ENCODE data around the gene MEIKIN. TPM values are rescaled to one million over a fixed set of nuclear protein-coding genes. Genes with fewer than 3 reads are reported as not detected.

The MEIKIN gene
- total RNA-seq, 2 experiments from 2014 or later, result not detected

DNA sequence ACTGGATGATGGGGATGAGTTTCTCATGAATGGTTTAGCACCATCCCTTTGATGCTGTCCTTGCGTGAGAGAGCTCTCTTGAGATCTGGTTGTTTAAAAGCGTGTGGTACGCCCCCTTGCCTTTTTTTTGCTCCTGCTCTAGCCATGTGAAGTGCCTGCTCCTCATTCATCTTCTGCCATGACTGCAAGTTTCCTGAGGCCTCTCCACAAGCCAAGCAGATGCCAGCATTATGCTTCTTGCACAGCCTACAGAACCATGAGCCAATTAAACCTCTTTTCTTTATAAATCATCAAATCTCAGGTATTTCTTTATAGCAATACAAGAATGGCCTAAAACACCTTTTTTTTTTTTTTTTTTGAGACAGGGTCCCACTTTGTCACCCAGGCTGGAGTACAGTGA is 181.5 kb downstream of the MEIKIN start:
- Histone ChIP-seq H4K20me1 (ENCODE audit: insufficient read depth, low read length) (no peaks in the 10 kb centered on the region), H3K4me1 (ENCODE audit: insufficient read depth, low read length, poor library complexity, severe bottlenecking) (no peaks in the 10 kb centered on the region), H3K36me3 (ENCODE audit: insufficient read depth, low read length) (peaks cover 16% of the 10 kb centered on the region), H2AFZ (ENCODE audit: low read length) (no peak overlapping the region), H3K27ac (ENCODE audit: low read depth, low read length, poor library complexity, severe bottlenecking) (no peak overlapping the region), H3K9me3 (ENCODE audit: low read length) (peaks cover 17% of the 10 kb centered on the region; the same call in 1 of the 2 replicates), H3K4me2 (ENCODE audit: low read length) (no peak overlapping the region), H3K9me2 (ENCODE audit: insufficient read depth, low read length) (no peaks in the 10 kb centered on the region), H3K4me3 (ENCODE audit: low read depth, low read length, poor library complexity, severe bottlenecking) (no peak overlapping the region), H3K79me2 (ENCODE audit: insufficient read depth, low read depth, low read length) (peaks cover 60% of the 10 kb centered on the region; the same call in 1 of the 2 replicates)
- intact Hi-C loops (cut with micrococcal nuclease; ENCODE audit: unreplicated experiment), result no loop called here
- no peak for DNase-seq (ENCODE audit: low spot score)
- BruUV-seq (replicated peaks), result no TSS peak
- POLR2A ChIA-PET, result interaction anchor here (0.5 kb wide), 1 partner anchor 15 kb away, joined by 3 read pairs; no protein-coding TSS in a partner anchor
- CTCF ChIA-PET (ENCODE audit: unreplicated experiment), result no interaction called here
- TF ChIP-seq, protein P1, sequence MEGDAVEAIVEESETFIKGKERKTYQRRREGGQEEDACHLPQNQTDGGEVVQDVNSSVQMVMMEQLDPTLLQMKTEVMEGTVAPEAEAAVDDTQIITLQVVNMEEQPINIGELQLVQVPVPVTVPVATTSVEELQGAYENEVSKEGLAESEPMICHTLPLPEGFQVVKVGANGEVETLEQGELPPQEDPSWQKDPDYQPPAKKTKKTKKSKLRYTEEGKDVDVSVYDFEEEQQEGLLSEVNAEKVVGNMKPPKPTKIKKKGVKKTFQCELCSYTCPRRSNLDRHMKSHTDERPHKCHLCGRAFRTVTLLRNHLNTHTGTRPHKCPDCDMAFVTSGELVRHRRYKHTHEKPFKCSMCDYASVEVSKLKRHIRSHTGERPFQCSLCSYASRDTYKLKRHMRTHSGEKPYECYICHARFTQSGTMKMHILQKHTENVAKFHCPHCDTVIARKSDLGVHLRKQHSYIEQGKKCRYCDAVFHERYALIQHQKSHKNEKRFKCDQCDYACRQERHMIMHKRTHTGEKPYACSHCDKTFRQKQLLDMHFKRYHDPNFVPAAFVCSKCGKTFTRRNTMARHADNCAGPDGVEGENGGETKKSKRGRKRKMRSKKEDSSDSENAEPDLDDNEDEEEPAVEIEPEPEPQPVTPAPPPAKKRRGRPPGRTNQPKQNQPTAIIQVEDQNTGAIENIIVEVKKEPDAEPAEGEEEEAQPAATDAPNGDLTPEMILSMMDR (conservative IDR thresholded peaks at IDR 0.05; ENCODE audit: low read length), result no peak
- TF ChIP-seq EZH2phosphoT487 (IDR thresholded peaks at IDR 0.05; ENCODE audit: borderline replicate concordance, low read depth, low read length), result no peak

GRCh38 chr5:131760793-131761192 is 184.7 kb downstream of the MEIKIN start:
- H2AFZ ChIP-seq (ENCODE audit: low read length), result no peak overlapping the region
- peaks cover 9% of the 10 kb centered on the region for H3K4me1 ChIP-seq (ENCODE audit: insufficient read depth, low read length, poor library complexity, severe bottlenecking)

DNA sequence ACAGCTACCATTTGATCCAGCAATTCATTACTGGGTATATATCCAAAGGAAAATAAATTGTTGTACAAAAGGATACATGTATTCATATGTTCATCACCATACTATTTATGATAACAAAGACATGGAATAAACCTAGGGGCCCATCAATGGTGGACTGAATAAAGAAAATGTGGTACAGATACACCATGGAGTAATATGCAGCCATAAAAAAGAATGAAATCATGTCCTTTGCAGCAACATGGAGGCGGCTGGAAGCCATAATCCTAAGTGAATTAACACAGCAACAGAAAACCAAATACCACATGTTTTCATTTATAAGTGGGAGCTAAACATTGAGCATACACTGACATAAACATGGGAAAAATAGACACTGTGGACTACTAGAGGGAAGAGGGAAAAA is 185.8 kb downstream of the MEIKIN start:
- CTCF ChIA-PET (ENCODE audit: unreplicated experiment), result no interaction called here
- H3K79me2 ChIP-seq (ENCODE audit: insufficient read depth, low read depth, low read length), result peaks cover 55% of the 10 kb centered on the region; the same call in 1 of the 2 replicates
- H3K4me1 ChIP-seq (ENCODE audit: insufficient read depth, low read length, poor library complexity, severe bottlenecking), result peaks cover 9% of the 10 kb centered on the region
- DNase-seq (ENCODE audit: low spot score), result no peak
- H3K9me2 ChIP-seq (ENCODE audit: insufficient read depth, low read length), result no peaks in the 10 kb centered on the region
- H3K4me2 ChIP-seq (ENCODE audit: low read length), result no peak overlapping the region
- no peak overlapping the region for H2AFZ ChIP-seq (ENCODE audit: low read length)
- POLR2A ChIA-PET, result interaction anchor here (0.6 kb wide), 2 partner anchors 9 to 34 kb away, joined by 3 read pairs; no protein-coding TSS in a partner anchor
- peaks cover 8% of the 10 kb centered on the region; the same call in 1 of the 2 replicates for H3K9me3 ChIP-seq (ENCODE audit: low read length)
- H3K4me3 ChIP-seq (ENCODE audit: low read depth, low read length, poor library complexity, severe bottlenecking), result no peak overlapping the region
- H3K36me3 ChIP-seq (ENCODE audit: insufficient read depth, low read length), result peaks cover 9% of the 10 kb centered on the region
- TF ChIP-seq, protein P1 (conservative IDR thresholded peaks at IDR 0.05; ENCODE audit: low read length), result no peak
- no peak for TF ChIP-seq EZH2phosphoT487 (IDR thresholded peaks at IDR 0.05; ENCODE audit: borderline replicate concordance, low read depth, low read length)
- BruUV-seq (replicated peaks), result no TSS peak
- intact Hi-C loops (cut with micrococcal nuclease; ENCODE audit: unreplicated experiment), result no loop called here
- H3K27ac ChIP-seq (ENCODE audit: low read depth, low read length, poor library complexity, severe bottlenecking), result no peak overlapping the region
- 0 out of 2 replicates have a peak, but pooled peaks cover 5% of the 10 kb centered on the region for H4K20me1 ChIP-seq (ENCODE audit: insufficient read depth, low read length)

More at GRCh38 chr5:131760793-131761192, 184.7 kb downstream of the MEIKIN start:
- Histone ChIP-seq H3K4me3 (ENCODE audit: low read depth, low read length, poor library complexity, severe bottlenecking) (no peak overlapping the region), H3K4me2 (ENCODE audit: low read length) (no peak overlapping the region), H4K20me1 (ENCODE audit: insufficient read depth, low read length) (0 out of 2 replicates have a peak, but pooled peaks cover 5% of the 10 kb centered on the region), H3K9me2 (ENCODE audit: insufficient read depth, low read length) (no peaks in the 10 kb centered on the region), H3K27ac (ENCODE audit: low read depth, low read length, poor library complexity, severe bottlenecking) (no peak overlapping the region), H3K36me3 (ENCODE audit: insufficient read depth, low read length) (peaks cover 16% of the 10 kb centered on the region), H3K79me2 (ENCODE audit: insufficient read depth, low read depth, low read length) (peaks cover 60% of the 10 kb centered on the region; the same call in 1 of the 2 replicates), H3K9me3 (ENCODE audit: low read length) (peaks cover 8% of the 10 kb centered on the region; the same call in 1 of the 2 replicates)
- ChIA-PET CTCF (ENCODE audit: unreplicated experiment) (no interaction called here), POLR2A (no interaction called here)
- intact Hi-C loops (cut with micrococcal nuclease; ENCODE audit: unreplicated experiment), result no loop called here
- TF ChIP-seq, protein P1 (conservative IDR thresholded peaks at IDR 0.05; ENCODE audit: low read length), result no peak
- TF ChIP-seq EZH2phosphoT487 (IDR thresholded peaks at IDR 0.05; ENCODE audit: borderline replicate concordance, low read depth, low read length), result no peak
- BruUV-seq (replicated peaks), result no TSS peak
- DNase-seq (ENCODE audit: low spot score), result no peak

Data from OCI-LY7 (cell line).